Omental fat pad (tissue), 4 donors: ENCODE data around the gene PCOLCE2. TPM values are rescaled to one million over a fixed set of nuclear protein-coding genes. Genes with fewer than 3 reads are reported as not detected.

Experiments used
- ATAC-seq: fragments of 150-250 bp; one replicate; pipeline ENCODE4 v1.9.1; 2016; ENCODE audit warnings: mild to moderate bottlenecking, moderate library complexity; ENCODE audit not compliant: low FRiP score
- DNase-seq: peaks from one replicate; pipeline ENCODE4 v3.0.0-alpha.2; 2019; ENCODE audit warnings: low spot score
- CTCF ChIP-seq, 3 donors: fragments of 450-650 bp; IDR thresholded peaks; one replicate each; pipeline ENCODE4 v1.5.1; 2016 to 2017; ENCODE audit warnings: antibody characterized with exemption in 3 of 3, mild to moderate bottlenecking in 3 of 3, moderate library complexity in 2 of 3
- total RNA-seq, 4 donors: library from RNA; depleted of rRNA; stranded (reverse); fragments of >200 nt; gene quantifications; one replicate each; pipeline ENCODE4 v1.1.0, GENCODE V29; 2016

The PCOLCE2 gene
- total RNA-seq, 4 donors from 2014 or later, result 70.3 to 238 (median 159) TPM

GRCh38 chr3:142815803-142816202, 73.1 kb downstream of the PCOLCE2 start:
- ATAC-seq (no peak), DNase-seq (no peak)
- TF ChIP-seq CTCF (IDR thresholded peaks at IDR 0.05), result no peak

- ATAC-seq (no peak), DNase-seq (no peak)
- no peak for TF ChIP-seq CTCF (IDR thresholded peaks at IDR 0.05)
Observed at GRCh38 chr3:142809259-142809658, 79.6 kb downstream of the PCOLCE2 start.

- no peak for TF ChIP-seq CTCF (IDR thresholded peaks at IDR 0.05)
- DNase-seq, result no peak
- ATAC-seq, result no peak
Observed at GRCh38 chr3:142808103-142808917, 80.6 kb downstream of the PCOLCE2 start.

- ATAC-seq, result no peak
- DNase-seq, result no peak
- TF ChIP-seq CTCF (IDR thresholded peaks at IDR 0.05), result no peak
Observed at GRCh38 chr3:142802891-142803290, 86.0 kb downstream of the PCOLCE2 start.

- no peak for TF ChIP-seq CTCF (IDR thresholded peaks at IDR 0.05)
- DNase-seq, result no peak
- no peak for ATAC-seq
Observed at GRCh38 chr3:142801746-142802145, 87.1 kb downstream of the PCOLCE2 start.

- DNase-seq (no peak), ATAC-seq (no peak)
- no peak for TF ChIP-seq CTCF (IDR thresholded peaks at IDR 0.05)
Observed at GRCh38 chr3:142796823-142797222, 92.1 kb downstream of the PCOLCE2 start.

- no peak for DNase-seq
- no peak for TF ChIP-seq CTCF (IDR thresholded peaks at IDR 0.05)
Observed at GRCh38 chr3:142795332-142795731, 93.6 kb downstream of the PCOLCE2 start.

More at GRCh38 chr3:142795332-142795731, 93.6 kb downstream of the PCOLCE2 start:
- ATAC-seq, result no peak
